ENCODE data around the gene HELZ2. TPM values are rescaled to one million over a fixed set of nuclear protein-coding genes. Genes with fewer than 3 reads are reported as not detected.

The HELZ2 gene
- total RNA-seq, 3 donors from 2014 or later, result 35.4 to 49.3 (median 36.2) TPM

DNA sequence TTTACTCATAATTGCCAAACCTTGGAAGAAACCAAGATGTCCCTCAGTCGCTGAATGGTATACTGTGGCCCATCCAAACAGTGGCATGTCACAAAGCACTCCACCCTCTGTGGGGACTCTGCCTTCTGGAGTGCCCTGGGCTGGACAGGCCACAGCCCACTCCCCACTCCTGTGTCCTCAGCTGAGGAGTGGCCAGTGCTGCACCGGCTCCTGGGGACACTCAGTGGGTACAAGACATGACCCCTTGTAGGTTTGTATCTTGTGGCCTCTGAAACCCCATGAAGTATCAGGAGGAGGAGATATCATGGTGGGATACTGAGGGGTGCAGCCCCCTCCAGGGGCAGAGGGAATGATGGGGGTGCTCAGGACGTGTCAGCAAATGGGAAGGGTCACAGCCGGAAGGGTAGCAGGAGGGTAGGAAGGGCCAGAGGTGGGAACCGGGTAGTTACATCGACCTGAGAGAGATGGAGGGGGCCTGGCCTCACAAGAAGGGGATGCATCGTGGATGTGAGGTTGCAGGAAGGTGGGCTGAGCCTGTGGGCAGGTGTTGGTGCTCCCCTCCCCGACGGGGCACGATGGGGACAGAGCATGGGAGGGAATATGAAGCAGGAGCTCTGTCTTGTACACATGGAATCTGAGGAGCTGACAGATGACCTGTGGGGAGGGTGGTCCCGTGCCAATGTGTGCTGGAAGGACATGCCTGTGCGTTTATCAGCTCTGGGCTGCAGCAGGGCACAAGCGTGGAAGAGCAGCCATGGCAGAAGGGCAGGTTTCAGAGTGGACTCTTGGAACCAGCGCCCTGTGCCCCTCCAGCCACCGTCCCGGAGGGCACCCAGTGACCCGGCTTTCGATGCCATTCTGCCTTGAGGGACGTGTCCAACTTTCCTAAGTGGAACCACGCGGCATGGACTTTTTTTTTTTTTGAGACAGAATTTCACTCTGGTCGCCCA, 11.9 kb upstream of the HELZ2 start:
- no peaks in the 10 kb centered on the region for H3K9me3 ChIP-seq
- ATAC-seq, result no peak
- no peaks in the 10 kb centered on the region for H3K4me1 ChIP-seq (ENCODE audit: low read depth)
- no peaks in the 10 kb centered on the region for H3K36me3 ChIP-seq (ENCODE audit: low read depth)
- no peak overlapping the region for H3K4me3 ChIP-seq
- peak in 1 of 3 donors; percentile 17 for DNase-seq
- intact Hi-C loops (cut with DNase I, micrococcal nuclease), result no loop called here
- TF ChIP-seq, protein P1, sequence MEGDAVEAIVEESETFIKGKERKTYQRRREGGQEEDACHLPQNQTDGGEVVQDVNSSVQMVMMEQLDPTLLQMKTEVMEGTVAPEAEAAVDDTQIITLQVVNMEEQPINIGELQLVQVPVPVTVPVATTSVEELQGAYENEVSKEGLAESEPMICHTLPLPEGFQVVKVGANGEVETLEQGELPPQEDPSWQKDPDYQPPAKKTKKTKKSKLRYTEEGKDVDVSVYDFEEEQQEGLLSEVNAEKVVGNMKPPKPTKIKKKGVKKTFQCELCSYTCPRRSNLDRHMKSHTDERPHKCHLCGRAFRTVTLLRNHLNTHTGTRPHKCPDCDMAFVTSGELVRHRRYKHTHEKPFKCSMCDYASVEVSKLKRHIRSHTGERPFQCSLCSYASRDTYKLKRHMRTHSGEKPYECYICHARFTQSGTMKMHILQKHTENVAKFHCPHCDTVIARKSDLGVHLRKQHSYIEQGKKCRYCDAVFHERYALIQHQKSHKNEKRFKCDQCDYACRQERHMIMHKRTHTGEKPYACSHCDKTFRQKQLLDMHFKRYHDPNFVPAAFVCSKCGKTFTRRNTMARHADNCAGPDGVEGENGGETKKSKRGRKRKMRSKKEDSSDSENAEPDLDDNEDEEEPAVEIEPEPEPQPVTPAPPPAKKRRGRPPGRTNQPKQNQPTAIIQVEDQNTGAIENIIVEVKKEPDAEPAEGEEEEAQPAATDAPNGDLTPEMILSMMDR (IDR thresholded peaks at IDR 0.05), result no peak

DNA sequence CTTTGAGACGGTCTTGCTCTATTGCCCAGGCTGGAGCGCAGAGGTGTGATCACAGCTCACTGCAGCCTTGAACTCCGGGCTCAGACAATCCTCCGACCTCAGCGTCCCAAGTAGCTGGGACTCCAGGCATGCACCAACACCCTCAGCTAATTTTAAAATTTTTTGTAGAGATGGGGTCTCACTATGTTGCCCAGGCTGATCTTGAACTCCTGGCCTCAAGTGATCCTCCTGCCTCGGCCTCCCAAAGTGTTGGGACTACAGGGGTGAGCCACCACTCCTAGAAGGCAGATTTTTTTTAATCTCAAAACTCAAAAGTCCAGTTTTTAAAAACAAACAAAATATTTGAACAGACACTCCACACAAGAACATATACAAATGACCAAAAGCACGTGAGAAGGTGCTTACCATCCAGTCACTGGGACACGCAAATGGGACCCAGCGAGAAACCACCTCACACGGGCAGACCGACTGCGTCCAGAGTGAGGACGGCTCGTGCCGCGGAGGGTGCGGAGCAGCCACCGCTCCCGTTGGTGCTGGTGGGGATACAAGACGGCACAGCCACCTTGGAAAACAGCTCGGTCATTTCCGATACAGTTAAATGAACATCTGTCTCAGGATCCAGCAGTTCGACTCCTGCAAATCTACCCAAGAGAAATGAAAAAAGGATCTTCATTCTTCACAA, 8.5 kb upstream of the HELZ2 start:
- no peaks in the 10 kb centered on the region for H3K36me3 ChIP-seq (ENCODE audit: low read depth)
- no peak overlapping the region for H3K4me3 ChIP-seq
- TF ChIP-seq, protein P1 (IDR thresholded peaks at IDR 0.05), result no peak
- H3K4me1 ChIP-seq (ENCODE audit: low read depth), result no peaks in the 10 kb centered on the region
- ATAC-seq (no peak), DNase-seq (no peak)
- no peaks in the 10 kb centered on the region for H3K9me3 ChIP-seq
- intact Hi-C loops (cut with DNase I, micrococcal nuclease), result no loop called here

DNA sequence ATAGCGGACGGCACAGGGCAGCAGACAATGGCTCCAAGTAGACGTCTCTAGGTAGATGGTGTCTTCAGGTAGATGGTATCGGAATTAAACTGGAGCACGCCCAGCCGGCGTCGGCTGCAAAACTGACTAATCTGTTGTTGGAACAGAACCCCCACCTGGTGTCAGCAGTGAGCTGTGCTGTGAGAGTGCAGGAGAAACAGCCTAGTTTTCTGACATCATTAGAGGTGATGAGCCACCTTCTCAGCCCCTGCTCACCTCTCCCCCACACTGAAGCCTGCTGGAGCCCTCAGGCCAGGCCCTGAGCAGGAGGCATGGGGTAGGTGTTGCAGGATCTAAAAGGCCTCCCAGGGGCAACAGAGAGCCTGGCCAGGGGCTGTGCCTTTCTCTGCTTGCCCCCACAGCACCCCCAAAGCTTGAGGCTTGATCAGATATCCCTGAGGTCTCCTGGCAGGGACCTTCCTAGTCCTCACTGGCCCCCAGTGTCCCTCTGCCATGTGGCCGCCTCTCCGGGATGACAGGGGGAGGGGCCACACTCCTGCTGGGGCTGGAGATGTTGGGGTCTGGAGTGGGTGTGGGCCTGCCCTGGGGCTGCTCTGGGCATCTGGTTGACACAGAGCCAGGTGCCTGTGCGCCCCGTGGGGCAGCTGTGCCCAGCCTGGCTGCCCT, 6.9 kb upstream of the HELZ2 start:
- intact Hi-C loops (cut with DNase I, micrococcal nuclease), result no loop called here
- no peaks in the 10 kb centered on the region for H3K4me1 ChIP-seq (ENCODE audit: low read depth)
- no peaks in the 10 kb centered on the region for H3K36me3 ChIP-seq (ENCODE audit: low read depth)
- no peaks in the 10 kb centered on the region for H3K9me3 ChIP-seq
- DNase-seq (peak in 2 of 3 donors; percentile 42 to 63), ATAC-seq (peak; percentile 69)
- TF ChIP-seq, protein P1 (IDR thresholded peaks at IDR 0.05), result no peak
- no peak overlapping the region for H3K4me3 ChIP-seq

DNA sequence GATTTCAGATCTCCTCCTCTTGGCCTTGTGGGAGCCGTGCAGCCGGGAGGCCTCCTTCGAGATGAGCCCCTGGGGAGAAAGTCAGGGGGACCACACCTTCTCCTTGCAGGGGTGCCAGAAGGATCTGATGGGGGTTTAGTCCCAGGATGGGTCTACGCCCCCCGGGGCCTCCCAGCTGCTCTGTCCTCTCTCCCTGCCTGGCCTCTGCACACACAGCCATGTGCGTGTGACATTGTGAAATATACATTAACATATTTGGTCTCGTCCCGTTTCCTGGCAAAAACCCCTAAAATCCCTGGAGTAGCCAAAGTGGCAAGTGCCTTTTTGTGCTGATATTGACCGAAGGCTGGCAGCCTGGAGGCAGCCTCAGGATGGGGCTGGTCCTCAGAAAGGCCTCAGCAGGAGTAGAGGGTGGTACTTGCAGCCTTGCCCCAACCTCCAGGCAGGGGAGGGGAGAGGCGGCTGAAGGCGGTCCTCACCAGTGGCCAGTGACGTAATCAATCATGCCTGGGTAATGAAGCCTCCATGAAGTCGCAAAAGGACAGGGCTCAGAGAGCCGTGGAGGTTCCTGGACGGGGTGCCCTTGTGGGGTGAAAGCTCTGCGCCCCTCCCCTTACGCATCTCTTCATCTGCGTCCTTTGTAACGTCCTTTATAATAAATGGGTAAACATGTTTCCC, 5.1 kb upstream of the HELZ2 start:
- ATAC-seq (no peak), DNase-seq (no peak)
- Histone ChIP-seq H3K36me3 (ENCODE audit: low read depth) (no peaks in the 10 kb centered on the region), H3K9me3 (no peaks in the 10 kb centered on the region), H3K4me1 (ENCODE audit: low read depth) (peaks cover 7% of the 10 kb centered on the region), H3K4me3 (no peak overlapping the region)
- TF ChIP-seq, protein P1 (IDR thresholded peaks at IDR 0.05), result no peak
- intact Hi-C loops (cut with DNase I, micrococcal nuclease), result no loop called here

Measured in mucosa of descending colon (tissue), 3 donors.